ENCODE results near the gene EGFR.
A peak's percentile ranks its signal among the peaks of the same experiment; 100 is the strongest.

EGFR gene

DNA sequence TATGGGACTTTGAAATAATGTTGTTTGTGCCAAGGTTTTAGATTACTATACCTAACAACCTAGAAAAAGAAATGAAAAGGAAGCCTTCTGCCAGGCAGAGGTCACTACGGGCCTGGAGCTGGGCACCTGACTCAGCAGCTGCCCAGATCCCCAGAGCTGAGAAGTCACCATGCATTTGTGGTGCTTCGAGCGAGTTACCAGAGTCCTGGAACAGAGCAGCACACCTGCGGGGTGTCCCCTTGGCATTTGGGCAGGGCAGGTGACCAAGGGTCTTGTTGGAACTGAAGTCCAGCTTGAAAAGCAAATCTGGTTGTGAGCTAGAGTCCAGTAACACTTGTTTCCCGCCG lies 25.5 kb downstream of the EGFR start:
- no peak for DNase-seq (ENCODE audit: low read depth)
- no peak overlapping the region for H3K4me3 ChIP-seq (ENCODE audit: low read depth, low read length)
- TF ChIP-seq POLR2A (IDR thresholded peaks at IDR 0.05; ENCODE audit: extremely low read depth, insufficient read length) (no peak), MYC (IDR thresholded peaks at IDR 0.05; ENCODE audit: low read depth, low read length) (no peak)
- TF ChIP-seq, protein P1, sequence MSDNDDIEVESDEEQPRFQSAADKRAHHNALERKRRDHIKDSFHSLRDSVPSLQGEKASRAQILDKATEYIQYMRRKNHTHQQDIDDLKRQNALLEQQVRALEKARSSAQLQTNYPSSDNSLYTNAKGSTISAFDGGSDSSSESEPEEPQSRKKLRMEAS (IDR thresholded peaks at IDR 0.05; ENCODE audit: low read depth, low read length): no peak
- TF ChIP-seq, protein P2, sequence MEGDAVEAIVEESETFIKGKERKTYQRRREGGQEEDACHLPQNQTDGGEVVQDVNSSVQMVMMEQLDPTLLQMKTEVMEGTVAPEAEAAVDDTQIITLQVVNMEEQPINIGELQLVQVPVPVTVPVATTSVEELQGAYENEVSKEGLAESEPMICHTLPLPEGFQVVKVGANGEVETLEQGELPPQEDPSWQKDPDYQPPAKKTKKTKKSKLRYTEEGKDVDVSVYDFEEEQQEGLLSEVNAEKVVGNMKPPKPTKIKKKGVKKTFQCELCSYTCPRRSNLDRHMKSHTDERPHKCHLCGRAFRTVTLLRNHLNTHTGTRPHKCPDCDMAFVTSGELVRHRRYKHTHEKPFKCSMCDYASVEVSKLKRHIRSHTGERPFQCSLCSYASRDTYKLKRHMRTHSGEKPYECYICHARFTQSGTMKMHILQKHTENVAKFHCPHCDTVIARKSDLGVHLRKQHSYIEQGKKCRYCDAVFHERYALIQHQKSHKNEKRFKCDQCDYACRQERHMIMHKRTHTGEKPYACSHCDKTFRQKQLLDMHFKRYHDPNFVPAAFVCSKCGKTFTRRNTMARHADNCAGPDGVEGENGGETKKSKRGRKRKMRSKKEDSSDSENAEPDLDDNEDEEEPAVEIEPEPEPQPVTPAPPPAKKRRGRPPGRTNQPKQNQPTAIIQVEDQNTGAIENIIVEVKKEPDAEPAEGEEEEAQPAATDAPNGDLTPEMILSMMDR (IDR thresholded peaks at IDR 0.05; ENCODE audit: low read depth, low read length): no peak

DNA sequence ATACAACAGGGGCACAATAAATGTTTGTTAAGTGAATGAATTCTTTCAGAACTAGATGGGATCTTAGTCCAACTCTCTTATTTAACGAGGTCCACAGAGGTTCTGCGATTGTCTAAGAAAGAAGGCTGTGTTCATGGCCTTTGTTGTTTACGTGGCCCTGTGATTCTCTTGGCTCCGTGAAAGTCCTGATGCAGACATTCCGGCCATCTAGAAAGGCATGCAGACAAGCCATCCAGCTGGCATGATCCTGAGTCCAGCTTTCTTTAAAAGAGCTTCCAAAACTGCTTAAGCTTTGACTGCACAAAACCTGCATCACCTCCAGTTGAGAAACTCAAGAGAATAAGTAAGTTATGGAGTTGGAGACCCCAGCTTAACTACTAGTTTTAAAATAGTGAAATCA lies 26.0 kb downstream of the EGFR start:
- no peak for DNase-seq (ENCODE audit: low read depth)
- TF ChIP-seq MYC (IDR thresholded peaks at IDR 0.05; ENCODE audit: low read depth, low read length): no peak
- TF ChIP-seq POLR2A (IDR thresholded peaks at IDR 0.05; ENCODE audit: extremely low read depth, insufficient read length): no peak
- TF ChIP-seq, protein P2 (IDR thresholded peaks at IDR 0.05; ENCODE audit: low read depth, low read length): no peak
- TF ChIP-seq, protein P1 (IDR thresholded peaks at IDR 0.05; ENCODE audit: low read depth, low read length): no peak
- no peak overlapping the region for H3K4me3 ChIP-seq (ENCODE audit: low read depth, low read length)

DNA sequence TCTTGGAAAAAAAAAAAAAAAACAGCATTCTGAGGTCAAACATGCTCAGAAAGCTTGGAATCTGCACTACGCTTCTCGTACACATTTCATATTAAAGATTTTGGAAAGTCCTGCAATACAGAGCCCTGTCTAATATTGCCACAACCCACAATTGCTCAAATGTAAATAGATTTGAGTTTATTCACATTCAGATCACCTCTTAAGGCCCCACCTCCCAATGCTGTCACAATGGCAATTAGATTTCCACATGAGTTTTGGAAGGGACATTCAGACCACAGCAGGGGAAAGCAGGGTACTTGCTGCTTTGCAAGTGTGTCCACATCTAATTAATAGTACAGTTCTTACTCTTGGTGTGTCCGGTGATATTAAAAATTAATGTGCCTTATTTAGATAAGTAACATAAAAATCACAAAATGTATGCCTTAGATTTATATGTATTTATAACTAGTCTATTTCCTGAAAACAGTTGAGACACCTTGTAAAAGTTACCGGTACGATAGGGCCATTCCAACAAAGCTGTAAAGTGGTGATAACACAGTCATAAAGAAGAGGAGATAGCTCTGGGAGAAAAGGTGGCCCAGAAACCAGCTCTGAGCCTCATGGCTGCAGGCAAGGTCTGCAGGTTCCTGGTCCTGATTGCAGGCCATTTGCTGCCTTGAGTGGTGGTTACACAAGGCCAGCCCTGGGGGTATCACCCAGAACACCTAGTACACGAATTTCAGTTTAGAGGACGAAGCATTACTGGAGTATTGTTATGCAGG lies 27.9 kb downstream of the EGFR start:
- TF ChIP-seq, protein P1 (IDR thresholded peaks at IDR 0.05; ENCODE audit: low read depth, low read length): no peak
- TF ChIP-seq, protein P2 (IDR thresholded peaks at IDR 0.05; ENCODE audit: low read depth, low read length): no peak
- TF ChIP-seq POLR2A (IDR thresholded peaks at IDR 0.05; ENCODE audit: extremely low read depth, insufficient read length): no peak
- TF ChIP-seq MYC (IDR thresholded peaks at IDR 0.05; ENCODE audit: low read depth, low read length): no peak

DNA sequence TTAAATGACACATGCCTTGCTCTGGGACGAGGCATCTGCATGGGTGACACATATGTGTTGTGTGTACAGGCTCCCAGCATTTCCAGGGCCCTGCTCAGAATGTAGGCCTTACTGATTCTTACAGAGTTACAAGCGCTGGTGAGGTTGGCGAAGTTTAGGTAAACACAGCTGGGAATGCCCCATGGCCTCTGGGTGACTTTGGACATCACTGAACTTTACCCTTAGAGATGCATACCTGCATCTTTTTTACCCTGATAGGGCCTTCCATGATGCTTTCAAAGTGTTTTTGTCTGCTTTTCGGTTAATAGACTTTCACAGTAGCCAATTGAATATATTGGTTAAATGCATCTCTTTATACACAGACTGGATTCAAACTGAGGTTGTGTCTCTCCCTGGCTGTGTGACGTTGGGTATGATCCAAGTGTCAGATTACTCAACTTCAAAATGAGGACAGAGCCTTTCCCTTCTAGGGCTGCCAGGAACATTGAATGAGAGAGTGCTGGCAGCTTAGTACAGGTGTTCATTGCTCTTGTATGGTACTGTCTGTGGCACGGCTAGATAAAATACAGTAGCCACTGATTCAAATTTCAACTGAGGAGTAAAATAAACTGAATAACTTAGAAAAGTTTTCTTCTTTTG lies 29.5 kb downstream of the EGFR start:
- DNase-seq (ENCODE audit: low read depth): no peak
- TF ChIP-seq MYC (IDR thresholded peaks at IDR 0.05; ENCODE audit: low read depth, low read length): no peak
- H3K4me3 ChIP-seq (ENCODE audit: low read depth, low read length): no peak overlapping the region

More for the DNA sequence above, 27.9 kb downstream of the EGFR start:
- no peak overlapping the region for H3K4me3 ChIP-seq (ENCODE audit: low read depth, low read length)
- no peak for DNase-seq (ENCODE audit: low read depth)

DNA sequence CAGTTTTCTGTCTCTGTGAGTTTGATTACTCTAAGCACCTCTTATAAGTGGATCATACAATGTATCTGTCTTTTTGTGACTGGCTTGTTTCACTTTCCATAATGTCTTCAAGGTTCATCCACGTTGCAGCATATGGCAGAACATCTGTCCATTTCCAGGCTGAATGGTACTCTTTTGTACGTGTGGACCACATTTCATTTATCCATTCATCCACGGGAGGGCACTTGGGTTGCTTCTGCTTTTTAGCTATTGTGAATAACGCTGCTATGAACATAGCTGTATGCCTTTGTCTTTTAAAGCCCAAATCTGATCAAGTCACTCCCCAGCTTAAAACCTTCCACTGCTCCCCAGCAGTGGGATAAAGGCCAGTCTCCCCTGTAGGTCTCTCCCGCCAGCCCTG lies 31.5 kb downstream of the EGFR start:
- DNase-seq (ENCODE audit: low read depth): peak; percentile 35
- H3K4me3 ChIP-seq (ENCODE audit: low read depth, low read length): no peak overlapping the region
- TF ChIP-seq POLR2A (IDR thresholded peaks at IDR 0.05; ENCODE audit: extremely low read depth, insufficient read length): no peak
- TF ChIP-seq, protein P2 (IDR thresholded peaks at IDR 0.05; ENCODE audit: low read depth, low read length): peak; percentile 3
- TF ChIP-seq, protein P1 (IDR thresholded peaks at IDR 0.05; ENCODE audit: low read depth, low read length): 0 out of 2 replicates have a peak, but pooled peaks have one; percentile 8
- no peak for TF ChIP-seq MYC (IDR thresholded peaks at IDR 0.05; ENCODE audit: low read depth, low read length)

DNA sequence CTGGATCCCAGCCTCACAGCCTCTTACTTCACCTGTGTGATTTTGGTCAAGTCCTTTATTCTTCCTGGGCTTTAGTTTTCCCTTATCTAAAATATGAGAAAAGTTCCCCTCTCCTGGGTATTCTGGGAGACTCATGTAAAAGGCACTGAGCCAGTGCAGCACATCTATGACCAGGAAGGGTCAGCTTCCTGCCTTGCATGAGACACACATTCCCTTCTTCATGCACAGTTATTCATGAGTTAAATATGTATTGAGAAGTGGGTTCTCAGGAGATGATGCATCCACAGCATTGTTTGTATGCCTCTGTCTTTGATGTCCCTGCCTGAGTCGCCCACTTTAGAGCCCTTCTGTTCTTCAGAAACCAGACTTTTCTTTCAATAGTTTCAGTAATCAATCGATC lies 33.3 kb downstream of the EGFR start:
- no peak overlapping the region for H3K4me3 ChIP-seq (ENCODE audit: low read depth, low read length)
- TF ChIP-seq, protein P2 (IDR thresholded peaks at IDR 0.05; ENCODE audit: low read depth, low read length): no peak
- no peak for TF ChIP-seq MYC (IDR thresholded peaks at IDR 0.05; ENCODE audit: low read depth, low read length)
- no peak for DNase-seq (ENCODE audit: low read depth)
